ENCODE results near the gene SUGCT.
A peak's percentile ranks its signal among the peaks of the same experiment; 100 is the strongest.

Gene SUGCT

DNA sequence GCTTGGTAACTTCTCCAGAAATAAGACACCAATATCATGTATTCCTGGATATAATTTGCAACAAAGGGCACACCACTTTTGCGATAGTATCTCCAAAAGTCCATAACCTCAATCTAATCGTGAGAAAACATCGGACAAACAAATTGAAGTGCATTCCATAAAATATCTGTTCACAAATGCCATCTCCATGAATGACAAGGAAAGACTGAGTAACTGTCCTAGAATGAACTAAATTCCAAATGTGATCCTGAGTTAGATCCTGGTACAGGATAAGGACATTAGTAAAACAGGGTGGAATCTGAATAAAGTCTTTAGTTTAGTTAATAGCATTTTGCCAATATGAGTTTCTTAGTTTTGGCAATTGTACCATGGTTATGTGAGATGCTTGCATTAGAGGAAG lies 384.2 kb downstream of the SUGCT start:
- DNase-seq (ENCODE audit: low spot score), result no peak

GRCh38 chr7:40520986-40521738 lies 386.4 kb downstream of the SUGCT start:
- no peak for DNase-seq (ENCODE audit: low spot score)

- DNase-seq (ENCODE audit: low spot score), result peak; percentile 30
Observed at GRCh38 chr7:40525764-40526163, 391.0 kb downstream of the SUGCT start.

DNA sequence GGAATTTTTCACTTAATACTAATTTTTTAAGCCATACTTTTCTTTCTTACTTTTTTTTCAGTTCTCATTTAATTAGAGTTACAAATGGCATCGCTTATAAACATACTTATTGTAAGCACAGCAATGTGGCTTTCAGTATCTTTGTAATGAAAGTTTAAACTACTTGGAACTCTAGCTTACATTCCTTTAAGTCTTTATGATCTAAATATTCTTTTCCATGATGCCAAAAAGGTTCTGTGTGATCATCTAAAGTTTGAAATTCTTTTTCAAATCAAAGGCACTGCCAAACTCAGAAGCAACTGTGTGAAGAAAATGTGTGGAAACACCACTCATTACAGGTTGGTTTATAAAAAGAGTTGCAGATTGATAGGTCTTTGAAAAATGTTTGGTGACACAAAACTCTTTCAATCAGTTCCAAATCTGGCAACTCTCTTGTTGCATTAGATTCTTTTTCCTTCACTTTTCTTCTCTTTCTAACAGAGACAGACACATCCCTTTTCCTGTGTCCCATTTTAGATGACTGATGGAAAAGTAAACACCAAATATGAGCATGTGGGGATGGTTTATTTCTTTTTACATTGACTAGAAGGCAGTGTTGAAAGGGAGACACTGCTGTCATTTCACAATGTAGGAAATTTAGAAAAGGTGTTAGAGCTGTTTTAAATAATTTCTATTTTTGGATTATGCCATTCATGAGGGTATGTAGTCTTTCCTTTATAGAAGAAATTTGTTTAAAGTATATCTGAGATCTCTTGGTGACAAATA lies 392.3 kb downstream of the SUGCT start:
- no peak for DNase-seq (ENCODE audit: low spot score)

GRCh38 chr7:40527723-40528122 lies 392.9 kb downstream of the SUGCT start:
- DNase-seq (ENCODE audit: low spot score), result no peak

- no peak for DNase-seq (ENCODE audit: low spot score)
Observed at GRCh38 chr7:40530292-40530691, 395.5 kb downstream of the SUGCT start.

- no peak for DNase-seq (ENCODE audit: low spot score)
Observed at GRCh38 chr7:40531956-40532355, 397.2 kb downstream of the SUGCT start.

DNA sequence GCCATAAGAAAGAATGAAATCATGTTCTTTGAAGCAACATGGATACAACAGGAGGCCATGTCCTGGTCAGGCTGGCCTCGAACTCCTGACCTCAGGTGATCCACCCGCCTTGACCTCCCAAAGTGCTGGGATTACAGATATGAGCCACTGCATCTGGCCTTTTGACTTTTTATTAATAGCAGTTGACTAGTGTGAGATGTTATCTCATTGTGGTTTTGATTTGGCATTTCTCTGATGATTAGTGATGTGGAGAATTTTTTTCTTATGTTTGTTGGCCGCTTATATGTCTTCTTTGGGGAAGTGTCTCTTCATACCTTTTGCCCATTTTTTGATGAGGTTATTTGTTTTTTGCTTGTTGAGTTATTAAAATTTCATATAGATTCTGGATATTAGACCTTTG lies 400.9 kb downstream of the SUGCT start:
- no peak for DNase-seq (ENCODE audit: low spot score)

- DNase-seq (ENCODE audit: low spot score), result no peak
Observed at GRCh38 chr7:40536421-40536820, 401.6 kb downstream of the SUGCT start.

GRCh38 chr7:40538281-40538680 lies 403.5 kb downstream of the SUGCT start:
- DNase-seq (ENCODE audit: low spot score), result no peak

GRCh38 chr7:40541336-40541735 lies 406.5 kb downstream of the SUGCT start:
- DNase-seq (ENCODE audit: low spot score), result no peak

GRCh38 chr7:40542982-40543741 lies 408.4 kb downstream of the SUGCT start:
- DNase-seq (ENCODE audit: low spot score), result no peak

- no peak for DNase-seq (ENCODE audit: low spot score)
Observed at GRCh38 chr7:40544221-40544723, 409.5 kb downstream of the SUGCT start.

GRCh38 chr7:40544871-40545303 lies 410.1 kb downstream of the SUGCT start:
- no peak for DNase-seq (ENCODE audit: low spot score)

DNA sequence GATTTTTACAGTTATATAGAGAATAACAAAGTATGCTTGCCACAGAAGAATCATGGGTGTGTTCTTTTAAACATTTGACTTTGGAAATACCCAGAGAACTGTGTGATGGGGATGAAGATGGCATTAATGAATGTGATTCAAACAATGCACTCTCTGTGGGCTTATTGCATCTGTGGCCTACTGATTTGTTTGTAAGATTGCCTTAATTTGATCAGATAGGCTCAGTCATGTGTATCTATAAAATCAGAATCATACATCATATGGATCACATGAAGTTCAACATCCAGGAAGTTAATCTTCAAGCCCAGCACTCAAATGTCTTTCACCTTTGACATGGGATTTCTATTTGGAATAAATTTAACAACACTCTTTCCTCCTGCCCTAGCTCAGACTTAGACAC lies 410.9 kb downstream of the SUGCT start:
- peak; percentile 47 for DNase-seq (ENCODE audit: low spot score)

GRCh38 chr7:40546616-40547501 lies 412.1 kb downstream of the SUGCT start:
- peak; percentile 38 for DNase-seq (ENCODE audit: low spot score)

GRCh38 chr7:40549372-40550039 lies 414.7 kb downstream of the SUGCT start:
- no peak for DNase-seq (ENCODE audit: low spot score)

- peak; percentile 96 for DNase-seq (ENCODE audit: low spot score)
Observed at GRCh38 chr7:40551685-40552576, 417.1 kb downstream of the SUGCT start.

- DNase-seq (ENCODE audit: low spot score), result no peak
Observed at GRCh38 chr7:40560672-40561071, 425.9 kb downstream of the SUGCT start.
